ENCODE measurements around the gene MAML3.
"Not testable (repeated sequence)": the region's sequence is repeated elsewhere in the genome, so short reads cannot be mapped to it uniquely, and the experiment has no call there.

Gene MAML3

GRCh38 chr4:139715746-139716391 lies 438.1 kb downstream of the MAML3 start:
- no peak for FAIRE-seq

DNA sequence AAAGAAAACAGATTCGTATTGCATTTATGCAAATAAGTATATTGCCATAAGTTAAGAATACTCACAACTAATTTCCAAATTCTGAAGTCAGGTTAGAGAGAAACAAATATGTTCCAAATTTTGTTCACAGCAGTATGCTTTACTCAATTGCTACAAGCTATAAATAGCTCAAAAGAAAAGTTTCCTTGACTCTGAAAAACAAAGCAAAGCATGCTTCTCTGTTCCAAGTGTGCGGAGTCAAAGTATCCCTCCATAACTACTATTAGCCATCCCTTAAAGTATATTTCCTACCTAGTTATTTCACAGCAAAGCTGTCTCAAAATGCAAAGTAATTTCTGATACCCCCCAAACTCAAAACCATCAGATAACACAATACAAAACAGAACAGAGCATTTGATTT lies 441.1 kb downstream of the MAML3 start:
- no peak for FAIRE-seq

DNA sequence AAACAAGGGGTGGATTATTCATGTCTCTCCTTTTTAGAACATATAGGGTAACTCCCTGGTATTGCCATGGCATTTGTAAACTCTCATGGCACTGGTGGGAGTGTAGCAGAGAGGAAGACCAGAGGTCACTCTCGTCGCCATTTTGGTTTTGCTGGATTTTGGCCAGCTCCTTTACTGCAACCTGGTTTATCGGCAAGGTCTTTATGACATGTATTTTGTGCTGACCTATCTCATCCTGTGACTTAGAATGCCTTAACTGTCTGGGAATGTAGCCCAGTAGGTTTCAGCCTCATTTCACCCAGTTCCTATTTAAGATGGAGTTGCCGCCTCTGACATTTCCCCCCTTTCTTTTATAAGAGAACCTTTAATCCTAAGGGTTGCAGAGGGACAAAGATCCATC lies 442.5 kb downstream of the MAML3 start:
- FAIRE-seq: no peak

- FAIRE-seq: no peak
Measured at GRCh38 chr4:139710073-139710472, 443.9 kb downstream of the MAML3 start.

DNA sequence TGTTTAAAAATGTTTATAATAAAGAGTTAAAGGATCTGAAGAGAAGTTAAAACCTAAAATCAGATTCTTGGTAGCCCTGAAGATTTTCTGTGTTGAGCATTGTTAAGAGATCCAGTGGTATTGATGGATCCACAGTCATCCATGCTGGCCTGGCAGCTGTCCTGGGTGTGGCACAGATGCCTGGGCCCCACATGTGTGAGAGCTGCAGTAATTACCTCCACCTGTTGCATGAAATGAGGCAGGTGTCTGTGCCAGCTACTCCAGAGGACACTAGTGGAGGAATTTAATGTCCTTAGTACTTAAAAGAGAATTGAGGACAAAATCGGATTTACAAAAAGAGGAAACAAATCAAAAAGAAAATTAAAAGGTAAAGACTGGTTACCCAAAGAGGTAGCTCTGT lies 444.3 kb downstream of the MAML3 start:
- FAIRE-seq: no peak

- FAIRE-seq: no peak
Measured at GRCh38 chr4:139704915-139705485, 449.0 kb downstream of the MAML3 start.

GRCh38 chr4:139700568-139700967 lies 453.4 kb downstream of the MAML3 start:
- FAIRE-seq: no peak

DNA sequence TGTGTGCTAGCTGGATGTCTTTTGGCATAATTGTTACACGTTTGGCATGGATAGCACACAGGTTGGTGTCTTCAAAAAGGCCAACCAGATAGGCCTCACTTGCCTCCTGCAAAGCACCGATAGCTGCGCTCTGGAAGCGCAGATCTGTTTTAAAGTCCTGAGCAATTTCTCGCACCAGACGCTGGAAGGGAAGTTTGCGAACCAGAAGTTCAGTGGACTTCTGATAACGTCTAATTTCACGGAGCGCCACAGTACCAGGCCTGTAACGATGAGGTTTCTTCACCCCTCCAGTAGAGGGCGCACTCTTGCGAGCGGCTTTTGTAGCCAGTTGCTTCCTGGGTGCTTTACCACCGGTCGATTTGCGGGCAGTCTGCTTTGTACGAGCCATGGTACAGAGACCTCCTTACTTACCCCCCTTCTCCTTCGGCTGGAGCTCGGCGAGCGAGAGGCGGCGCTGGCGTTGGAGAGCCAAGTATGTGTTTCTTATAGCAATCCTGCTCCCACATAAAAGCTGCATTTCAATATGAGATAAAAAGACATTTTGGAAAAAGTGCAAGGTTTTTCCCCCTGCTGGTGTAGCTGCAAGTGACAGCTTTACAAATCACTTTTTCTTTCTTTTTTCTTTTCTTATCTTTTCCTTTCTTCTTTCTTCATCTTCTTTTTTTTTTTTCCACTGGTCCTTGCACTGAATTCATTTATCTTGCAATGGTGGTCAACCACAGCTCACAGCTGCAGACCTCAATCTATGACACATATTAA lies 455.6 kb downstream of the MAML3 start:
- FAIRE-seq: not testable (repeated sequence)

- FAIRE-seq: no peak
Measured at GRCh38 chr4:139696491-139696890, 457.5 kb downstream of the MAML3 start.

GRCh38 chr4:139694522-139695107 lies 459.4 kb downstream of the MAML3 start:
- FAIRE-seq: no peak

DNA sequence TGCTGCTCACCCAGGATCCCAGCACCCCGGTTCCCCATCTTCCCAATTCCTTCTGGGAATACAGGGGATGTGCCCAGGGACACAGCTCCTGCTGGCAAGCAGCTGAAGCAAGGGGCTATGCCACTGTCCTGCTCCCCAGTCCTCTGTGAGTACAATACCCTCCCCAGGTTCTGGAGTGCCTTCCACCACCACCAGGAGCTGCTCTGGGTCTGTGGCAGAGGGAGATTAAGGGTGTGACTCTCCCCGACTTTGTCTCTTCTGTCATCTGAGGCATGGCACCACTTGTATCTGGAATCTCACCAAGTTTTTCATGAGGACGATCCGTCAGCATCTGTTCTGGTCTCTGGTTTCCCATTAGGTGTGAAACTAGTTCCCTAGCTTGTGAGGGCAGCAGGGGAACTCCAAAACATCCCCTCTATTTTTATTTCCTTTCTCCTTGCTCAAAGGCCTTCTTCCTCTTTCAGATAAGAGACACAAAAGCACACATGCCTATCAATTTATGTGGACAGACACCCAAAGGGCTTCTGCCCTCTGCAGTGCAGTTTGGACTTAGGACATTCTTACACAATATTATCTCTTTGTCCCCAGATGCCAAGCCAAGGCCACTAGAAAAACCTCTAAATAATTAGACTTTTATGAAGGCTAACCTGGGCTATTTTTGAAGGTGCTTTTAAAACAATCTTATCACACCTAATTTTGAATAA lies 461.5 kb downstream of the MAML3 start:
- FAIRE-seq: no peak

GRCh38 chr4:139690419-139690818 lies 463.6 kb downstream of the MAML3 start:
- no peak for FAIRE-seq

DNA sequence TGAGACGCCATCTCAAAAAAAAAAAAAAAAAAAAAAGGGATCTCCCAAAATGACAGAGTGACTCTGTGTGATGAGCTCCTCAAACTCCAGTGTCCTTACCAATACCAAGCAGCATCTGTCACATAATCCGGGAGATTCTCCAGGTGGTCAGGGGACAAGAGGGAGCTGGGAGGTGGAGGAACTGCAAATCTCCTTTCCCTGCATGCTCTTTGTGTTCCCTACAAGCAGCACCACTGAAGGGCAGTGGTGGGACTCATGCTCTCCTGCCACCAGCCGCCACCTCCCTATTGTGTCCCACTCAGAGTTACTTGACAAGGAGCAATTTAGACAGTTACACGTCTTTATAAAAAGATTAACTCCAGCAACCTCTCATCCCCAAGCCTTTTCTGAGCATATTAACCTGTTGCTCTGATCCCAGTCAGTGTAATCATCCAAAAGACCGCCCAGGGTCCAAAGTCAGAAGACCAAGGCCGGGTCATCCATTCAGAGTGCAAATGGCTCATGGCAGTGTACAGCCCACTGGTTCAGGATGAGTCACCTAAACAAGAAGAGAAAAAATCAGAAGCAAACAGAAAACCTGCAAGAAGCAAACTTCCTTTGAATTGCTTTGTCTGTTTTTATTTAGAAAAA lies 464.8 kb downstream of the MAML3 start:
- FAIRE-seq: no peak

DNA sequence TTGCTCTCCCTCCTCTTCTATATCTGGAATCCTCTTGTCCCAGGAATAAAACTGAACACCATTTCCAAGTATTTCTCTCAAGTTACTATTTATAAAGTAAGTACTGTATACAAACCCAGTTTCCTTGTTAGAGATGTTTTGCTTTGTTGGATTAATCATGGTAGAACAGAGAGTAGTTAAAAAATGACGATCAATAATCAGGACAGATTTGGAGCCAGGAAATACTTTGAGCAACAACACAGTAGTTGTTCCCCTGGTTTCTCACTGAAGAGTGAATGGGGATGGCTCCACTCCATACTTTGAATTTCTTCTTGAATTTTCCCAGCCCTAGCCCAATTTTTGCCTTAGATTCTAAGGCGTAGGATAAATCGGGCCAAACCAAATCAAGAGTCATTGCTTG lies 467.0 kb downstream of the MAML3 start:
- no peak for FAIRE-seq

DNA sequence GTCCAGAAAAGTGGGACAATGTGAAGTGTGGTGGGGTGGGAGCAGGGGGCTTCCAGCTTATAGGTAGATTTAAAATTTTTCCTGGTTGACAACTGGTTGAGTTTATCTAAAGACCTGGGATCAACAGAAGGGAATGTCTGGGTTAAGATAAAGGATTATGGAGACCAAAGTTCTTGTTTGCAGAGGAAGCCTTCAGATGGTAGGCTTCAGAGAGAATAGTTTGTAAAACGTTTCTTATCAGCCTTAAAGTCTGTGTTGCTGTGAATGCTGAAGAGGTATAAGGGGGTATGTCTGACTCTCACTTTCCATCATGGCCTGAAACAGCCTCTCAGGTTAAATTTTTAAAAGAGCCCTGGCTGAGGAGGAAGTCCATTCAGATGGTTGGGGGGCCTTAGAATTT lies 467.9 kb downstream of the MAML3 start:
- no peak for FAIRE-seq

DNA sequence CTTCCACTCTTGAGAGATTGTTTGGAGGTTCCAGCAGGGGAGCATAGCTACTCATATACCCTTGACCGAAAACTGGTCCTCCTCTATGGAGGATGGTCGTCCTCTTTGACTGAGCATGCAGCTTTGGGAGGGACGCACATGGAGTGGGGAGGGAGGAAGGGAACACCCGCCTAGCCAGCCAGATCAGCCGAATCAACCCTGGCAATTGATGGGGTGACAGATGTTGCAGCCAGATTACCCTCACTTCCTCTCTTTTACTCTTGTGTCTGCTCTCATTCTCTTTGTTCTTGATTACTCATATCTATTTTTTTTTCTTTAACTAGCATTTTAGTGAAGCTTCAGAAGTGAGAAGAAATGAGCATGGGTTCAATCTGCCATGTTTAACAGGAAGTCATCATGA lies 468.8 kb downstream of the MAML3 start:
- FAIRE-seq: no peak

DNA sequence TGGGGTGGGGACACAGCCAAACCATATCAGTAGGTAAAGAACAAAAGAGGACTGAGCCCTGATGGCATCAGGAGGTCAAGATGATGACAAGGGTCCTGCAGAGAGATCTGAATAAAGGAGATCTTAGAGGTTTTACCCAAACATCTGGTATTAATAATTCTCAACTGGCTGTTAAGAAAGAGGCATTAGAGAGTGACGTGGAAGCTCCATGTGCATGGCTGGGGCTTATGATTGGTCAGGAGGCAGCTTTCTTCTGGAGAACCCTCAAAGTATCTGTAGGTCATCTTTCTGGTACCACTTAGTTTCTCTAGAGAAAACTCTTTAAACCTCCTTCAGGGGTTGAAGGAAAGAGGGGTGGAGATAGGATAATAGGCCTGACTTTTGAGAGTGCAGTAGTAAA lies 469.6 kb downstream of the MAML3 start:
- FAIRE-seq: no peak

DNA sequence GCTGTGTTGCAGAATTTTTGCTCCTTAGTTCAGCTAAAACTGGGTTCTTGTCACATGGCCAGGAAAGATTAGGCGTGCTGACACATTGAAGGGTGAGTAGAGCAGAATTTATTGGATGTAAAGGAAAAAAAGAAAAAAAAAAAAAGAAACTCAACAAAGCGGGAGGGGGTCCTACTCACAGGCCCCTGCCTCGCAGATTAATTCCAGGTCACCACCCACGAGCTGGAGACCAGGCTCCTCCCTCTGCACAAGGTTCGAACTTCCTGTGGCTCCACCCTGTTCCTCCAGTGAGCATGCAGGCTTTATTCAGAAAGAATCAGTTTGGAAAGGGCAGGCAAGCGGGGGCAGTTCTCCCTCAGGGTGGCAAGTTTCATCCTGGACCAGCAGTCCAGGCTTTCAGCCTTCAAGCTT lies 471.2 kb downstream of the MAML3 start:
- FAIRE-seq: no peak

DNA sequence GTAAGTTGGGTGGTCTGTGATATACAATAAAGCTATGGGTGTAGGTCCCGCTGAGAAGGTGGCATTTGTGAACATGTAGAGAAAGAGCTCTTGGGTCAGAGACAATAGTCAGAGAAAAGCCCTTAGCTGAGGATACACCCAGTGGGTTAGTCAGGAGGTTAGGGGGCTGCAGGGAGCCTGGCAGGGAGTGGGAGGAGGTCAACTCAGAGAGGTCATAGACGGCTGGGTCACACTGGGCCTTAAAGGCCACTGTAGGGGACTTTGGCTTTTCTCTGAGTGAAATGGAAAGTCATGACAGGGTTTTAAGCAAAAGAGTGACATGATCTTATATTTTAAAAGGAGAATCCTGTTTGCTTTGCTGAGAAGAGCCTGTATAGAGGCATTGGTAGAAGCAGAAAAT lies 471.7 kb downstream of the MAML3 start:
- FAIRE-seq: no peak

- FAIRE-seq: no peak
Measured at GRCh38 chr4:139676913-139677585, 476.9 kb downstream of the MAML3 start.

GRCh38 chr4:139676365-139676764 lies 477.6 kb downstream of the MAML3 start:
- no peak for FAIRE-seq

GRCh38 chr4:139675651-139676050 lies 478.3 kb downstream of the MAML3 start:
- FAIRE-seq: no peak
